MM.1S (cell line): ENCODE measurements around the gene WDFY4.

Experiments used
- DNase-seq: peaks from one replicate; pipeline ENCODE4 v3.0.0-alpha.2; 2015
- H2AFZ ChIP-seq: fragments of 300-600 bp; sonication (generic); 2 replicates; pipeline ENCODE4 v1.6.0; 2016; ENCODE audit warnings: antibody characterized with exemption, low read length
- H3F3A ChIP-seq: fragments of 300-600 bp; sonication (generic); 2 replicates; pipeline ENCODE4 v1.6.1; 2016; ENCODE audit warnings: mild to moderate bottlenecking, antibody characterized with exemption, low read length, moderate library complexity, mixed read lengths; ENCODE audit not compliant: insufficient read depth
- H3K27ac ChIP-seq: fragments of 300-600 bp; sonication (generic); 2 replicates; pipeline ENCODE4 v1.5.1; 2016; ENCODE audit warnings: mild to moderate bottlenecking, low read length
- H3K27me3 ChIP-seq: fragments of 300-600 bp; sonication (generic); replicated peaks from 2 replicates; pipeline ENCODE4 v1.6.0; 2016; ENCODE audit warnings: low read length; ENCODE audit not compliant: insufficient read depth
- H3K36me3 ChIP-seq: fragments of 300-600 bp; sonication (generic); replicated peaks from 2 replicates; pipeline ENCODE4 v1.6.1; 2016; ENCODE audit warnings: mild to moderate bottlenecking, low read length, mixed read lengths; ENCODE audit not compliant: insufficient read depth
- H3K4me1 ChIP-seq: fragments of 300-600 bp; sonication (generic); 2 replicates; pipeline ENCODE4 v1.6.1; 2016; ENCODE audit warnings: low read length, mixed read lengths
- H3K4me2 ChIP-seq: fragments of 300-600 bp; sonication (generic); 2 replicates; pipeline ENCODE4 v1.6.0; 2016; ENCODE audit warnings: low read depth, low read length
- H3K4me3 ChIP-seq: fragments of 300-600 bp; sonication (generic); 2 replicates; pipeline ENCODE4 v1.5.1; 2016; ENCODE audit warnings: low read length, mixed read lengths
- H3K79me2 ChIP-seq: fragments of 300-600 bp; sonication (generic); 2 replicates; pipeline ENCODE4 v1.6.1; 2016; ENCODE audit warnings: mixed run types, low read length, mixed read lengths
- H3K9ac ChIP-seq: fragments of 300-600 bp; sonication (generic); 2 replicates; pipeline ENCODE4 v1.6.1; 2016; ENCODE audit warnings: low read length, mixed read lengths
- H3K9me2 ChIP-seq: fragments of 300-600 bp; sonication (generic); replicated peaks from 2 replicates; pipeline ENCODE4 v1.6.1; 2016; ENCODE audit warnings: mild to moderate bottlenecking, low read length, mixed read lengths; ENCODE audit not compliant: insufficient read depth
- H3K9me3 ChIP-seq: fragments of 300-600 bp; sonication (generic); replicated peaks from 2 replicates; pipeline ENCODE4 v1.6.1; 2016; ENCODE audit warnings: mild to moderate bottlenecking, low read length, mixed read lengths; ENCODE audit not compliant: insufficient read depth
- H4K20me1 ChIP-seq: fragments of 300-600 bp; sonication (generic); 2 replicates; pipeline ENCODE4 v1.6.1; 2016; ENCODE audit warnings: mild to moderate bottlenecking, low read length, moderate library complexity, mixed read lengths; ENCODE audit not compliant: insufficient read depth
- CTCF ChIP-seq: fragments of 300-600 bp; sonication (generic); IDR thresholded peaks from 2 replicates; pipeline ENCODE4 v1.5.1; 2016; ENCODE audit warnings: antibody characterized with exemption, low read length, mixed read lengths
- EZH2 ChIP-seq: fragments of 300-600 bp; sonication (generic); optimal IDR thresholded peaks from 2 replicates; pipeline ENCODE3; 2017; ENCODE audit warnings: low read depth, mild to moderate bottlenecking, antibody characterized with exemption, low read length, mixed read lengths
- EZH2phosphoT487 ChIP-seq: fragments of 300-600 bp; sonication (generic); IDR thresholded peaks from 2 replicates; pipeline ENCODE4 v1.6.1; 2018; ENCODE audit warnings: antibody characterized with exemption, low read length

The WDFY4 gene

GRCh38 chr10:48913674-48914073 lies 229.0 kb downstream of the WDFY4 start:
- Histone ChIP-seq H3K79me2 (no peaks in the 10 kb centered on the region), H3K9ac (no peak overlapping the region), H3K9me3 (no peaks in the 10 kb centered on the region), H3K4me3 (no peak overlapping the region), H3K36me3 (no peaks in the 10 kb centered on the region), H3K27ac (no peak overlapping the region), H3K27me3 (no peaks in the 10 kb centered on the region), H4K20me1 (no peaks in the 10 kb centered on the region), H3F3A (no peaks in the 10 kb centered on the region), H3K4me2 (no peak overlapping the region), H3K4me1 (no peaks in the 10 kb centered on the region), H3K9me2 (no peaks in the 10 kb centered on the region), H2AFZ (no peak overlapping the region)
- no peak for DNase-seq
- TF ChIP-seq CTCF (no peak), EZH2phosphoT487 (no peak)

- TF ChIP-seq EZH2 (no peak), EZH2phosphoT487 (no peak), CTCF (no peak)
- no peaks in the 10 kb centered on the region for H3K36me3 ChIP-seq
Observed at GRCh38 chr10:48923748-48924147, 239.1 kb downstream of the WDFY4 start.

GRCh38 chr10:48924988-48925387 lies 240.3 kb downstream of the WDFY4 start:
- no peaks in the 10 kb centered on the region for H3K27me3 ChIP-seq
- H3K4me2 ChIP-seq, result no peak overlapping the region
- H3K79me2 ChIP-seq, result no peaks in the 10 kb centered on the region
- no peaks in the 10 kb centered on the region for H4K20me1 ChIP-seq
- H3K36me3 ChIP-seq, result no peaks in the 10 kb centered on the region
- H3K9me2 ChIP-seq, result no peaks in the 10 kb centered on the region
- H3F3A ChIP-seq, result no peaks in the 10 kb centered on the region
- no peaks in the 10 kb centered on the region for H3K4me1 ChIP-seq
- no peak overlapping the region for H3K27ac ChIP-seq
- no peak for DNase-seq
- H3K9ac ChIP-seq, result no peak overlapping the region
- TF ChIP-seq EZH2 (no peak), EZH2phosphoT487 (no peak), CTCF (no peak)
- H3K4me3 ChIP-seq, result no peak overlapping the region
- H3K9me3 ChIP-seq, result no peaks in the 10 kb centered on the region
- no peak overlapping the region for H2AFZ ChIP-seq

More at GRCh38 chr10:48923748-48924147, 239.1 kb downstream of the WDFY4 start:
- Histone ChIP-seq H2AFZ (no peak overlapping the region), H3K9me2 (no peaks in the 10 kb centered on the region), H3K9me3 (no peaks in the 10 kb centered on the region), H3K4me3 (no peak overlapping the region), H3K79me2 (no peaks in the 10 kb centered on the region), H3K27me3 (no peaks in the 10 kb centered on the region), H3K4me2 (no peak overlapping the region), H3K4me1 (no peaks in the 10 kb centered on the region), H3F3A (no peaks in the 10 kb centered on the region), H3K9ac (no peak overlapping the region), H4K20me1 (no peaks in the 10 kb centered on the region), H3K27ac (no peak overlapping the region)
- DNase-seq, result no peak
